ENCODE measurements around the gene H1-8.

DNA sequence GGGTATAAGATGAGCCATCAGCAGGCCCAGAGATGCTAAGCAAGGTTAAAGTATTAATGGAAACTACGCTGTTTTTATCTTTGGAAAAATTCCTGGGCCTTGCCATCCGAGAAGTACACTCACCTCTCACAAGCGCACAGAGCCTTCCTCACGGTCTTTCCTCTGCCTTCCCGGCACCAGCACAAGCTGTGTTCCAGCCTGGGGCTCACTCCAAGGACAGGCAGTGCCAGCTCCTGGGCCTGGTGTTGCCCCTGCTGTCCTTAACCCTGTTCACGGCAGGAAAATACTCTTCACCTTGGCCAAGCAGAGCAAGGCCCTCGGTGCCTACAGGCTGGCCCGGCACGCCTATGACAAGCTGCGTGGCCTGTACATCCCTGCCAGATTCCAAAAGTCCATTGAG is 28.9 kb upstream of the H1-8 start:
- TF ChIP-seq, protein P1, sequence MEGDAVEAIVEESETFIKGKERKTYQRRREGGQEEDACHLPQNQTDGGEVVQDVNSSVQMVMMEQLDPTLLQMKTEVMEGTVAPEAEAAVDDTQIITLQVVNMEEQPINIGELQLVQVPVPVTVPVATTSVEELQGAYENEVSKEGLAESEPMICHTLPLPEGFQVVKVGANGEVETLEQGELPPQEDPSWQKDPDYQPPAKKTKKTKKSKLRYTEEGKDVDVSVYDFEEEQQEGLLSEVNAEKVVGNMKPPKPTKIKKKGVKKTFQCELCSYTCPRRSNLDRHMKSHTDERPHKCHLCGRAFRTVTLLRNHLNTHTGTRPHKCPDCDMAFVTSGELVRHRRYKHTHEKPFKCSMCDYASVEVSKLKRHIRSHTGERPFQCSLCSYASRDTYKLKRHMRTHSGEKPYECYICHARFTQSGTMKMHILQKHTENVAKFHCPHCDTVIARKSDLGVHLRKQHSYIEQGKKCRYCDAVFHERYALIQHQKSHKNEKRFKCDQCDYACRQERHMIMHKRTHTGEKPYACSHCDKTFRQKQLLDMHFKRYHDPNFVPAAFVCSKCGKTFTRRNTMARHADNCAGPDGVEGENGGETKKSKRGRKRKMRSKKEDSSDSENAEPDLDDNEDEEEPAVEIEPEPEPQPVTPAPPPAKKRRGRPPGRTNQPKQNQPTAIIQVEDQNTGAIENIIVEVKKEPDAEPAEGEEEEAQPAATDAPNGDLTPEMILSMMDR (conservative IDR thresholded peaks at IDR 0.05; ENCODE audit: low read depth, low read length), result no peak
- TF ChIP-seq EZH2 (IDR thresholded peaks at IDR 0.05; ENCODE audit: low read length, unreplicated experiment), result no peak

Data from PC-3 (cell line).